Endodermal cell (in vitro differentiated cells): ENCODE measurements around the gene LRRC2. TPM values are rescaled to one million over a fixed set of nuclear protein-coding genes. Genes with fewer than 3 reads are reported as not detected.

Experiments
- DNase-seq: peaks from one replicate; pipeline ENCODE4 v3.0.0-alpha.2; 2017
- H3K27ac ChIP-seq: 2 replicates; pipeline ENCODE4 v1.5.1; 2013; ENCODE audit warnings: mild to moderate bottlenecking, low read depth, low read length, moderate library complexity
- H3K27me3 ChIP-seq: 2 replicates; pipeline ENCODE4 v1.6.1; 2013; ENCODE audit warnings: mild to moderate bottlenecking, low read length, moderate library complexity; ENCODE audit not compliant: insufficient read depth, control insufficient read depth, poor library complexity, severe bottlenecking
- H3K36me3 ChIP-seq: 2 replicates; pipeline ENCODE4 v1.7.0; 2013; ENCODE audit warnings: mild to moderate bottlenecking, low read length, moderate library complexity; ENCODE audit not compliant: control insufficient read depth, insufficient read depth
- H3K4me1 ChIP-seq: one replicate; pipeline ENCODE4 v1.7.0; 2013; ENCODE audit warnings: low read length; ENCODE audit not compliant: control insufficient read depth, insufficient read depth
- H3K4me3 ChIP-seq: 2 replicates; pipeline ENCODE4 v1.5.1; 2013; ENCODE audit warnings: mild to moderate bottlenecking, low read length, moderate library complexity
- H3K9ac ChIP-seq: 2 replicates; pipeline ENCODE4 v1.6.1; 2013; ENCODE audit warnings: mild to moderate bottlenecking, low read length, moderate library complexity; ENCODE audit not compliant: poor library complexity, severe bottlenecking; ENCODE audit errors: extremely low read depth
- H3K9me3 ChIP-seq: 2 replicates; pipeline ENCODE4 v1.6.1; 2013; ENCODE audit warnings: mild to moderate bottlenecking, low read length, moderate library complexity; ENCODE audit not compliant: control insufficient read depth
- H3K27ac Mint-ChIP-seq: 2 replicates; pipeline ENCODE4 v1.8.0; 2020; ENCODE audit warnings: mixed read lengths
- H3K27me3 Mint-ChIP-seq: 2 replicates; pipeline ENCODE4 v1.8.0; 2021; ENCODE audit warnings: mild to moderate bottlenecking, mixed read lengths; ENCODE audit not compliant: insufficient read depth
- H3K36me3 Mint-ChIP-seq: 2 replicates; pipeline ENCODE4 v1.8.0; 2020; ENCODE audit warnings: low read depth, mixed read lengths
- H3K4me1 Mint-ChIP-seq: 2 replicates; pipeline ENCODE4 v1.8.0; 2020; ENCODE audit warnings: mixed read lengths
- H3K4me3 Mint-ChIP-seq: 2 replicates; pipeline ENCODE4 v1.8.0; 2020; ENCODE audit warnings: mild to moderate bottlenecking, moderate library complexity, mixed read lengths
- H3K9me3 Mint-ChIP-seq: 2 replicates; pipeline ENCODE4 v1.8.0; 2020; ENCODE audit warnings: mild to moderate bottlenecking, mixed read lengths
- WGBS, 2 experiments: methylation state at CpG; one replicate each; pipeline versions ENCODE4 v1.1.5 to v1.1.7; 2013; ENCODE audit warnings: missing lambda C conversion rate in 2 of 2, mixed read lengths in 1 of 2; ENCODE audit not compliant: insufficient coverage in 1 of 2, insufficient read length in 1 of 2; 5-methylcytosine and 5-hydroxymethylcytosine counted together
- total RNA-seq, 2 donors: library from RNA; stranded (reverse); fragmentation: NEBNext Ultra II Directional in 1 of 2; extraction: Animal tissue kit (Norgen Biotek cat#: 25700) in 1 of 2; gene quantifications; 2 replicates in 1 of 2; 3 replicates in 1 of 2; pipeline ENCODE4 v1.2.1, GENCODE V29; 2021
- TF ChIP-seq, protein P1 (sequence below): fragments of 200-600 bp; sonication (generic); conservative IDR thresholded peaks from 2 replicates; pipeline ENCODE4 v1.5.0; 2021; ENCODE audit warnings: antibody characterized with exemption, mild to moderate bottlenecking

The LRRC2 gene
- total RNA-seq, 2 donors from 2014 or later: 8.9 to 10.2 TPM

GRCh38 chr3:46506526-46506925, 59.6 kb downstream of the LRRC2 start:
- H3K27ac Mint-ChIP-seq: no peak overlapping the region
- WGBS, 2 experiments: 86 to 92% methylated on average over 3 of the region's 3 CpGs
- no peaks in the 10 kb centered on the region for H3K9me3 Mint-ChIP-seq
- H3K4me3 ChIP-seq: no peak overlapping the region
- DNase-seq: no peak
- peaks cover 4% of the 10 kb centered on the region for H3K27me3 Mint-ChIP-seq
- no peak overlapping the region for H3K27ac ChIP-seq
- peaks cover 5% of the 10 kb centered on the region for H3K36me3 Mint-ChIP-seq
- peaks cover 12% of the 10 kb centered on the region for H3K4me1 Mint-ChIP-seq
- H3K36me3 ChIP-seq: no peaks in the 10 kb centered on the region
- H3K9ac ChIP-seq: no peak overlapping the region
- TF ChIP-seq, protein P1, sequence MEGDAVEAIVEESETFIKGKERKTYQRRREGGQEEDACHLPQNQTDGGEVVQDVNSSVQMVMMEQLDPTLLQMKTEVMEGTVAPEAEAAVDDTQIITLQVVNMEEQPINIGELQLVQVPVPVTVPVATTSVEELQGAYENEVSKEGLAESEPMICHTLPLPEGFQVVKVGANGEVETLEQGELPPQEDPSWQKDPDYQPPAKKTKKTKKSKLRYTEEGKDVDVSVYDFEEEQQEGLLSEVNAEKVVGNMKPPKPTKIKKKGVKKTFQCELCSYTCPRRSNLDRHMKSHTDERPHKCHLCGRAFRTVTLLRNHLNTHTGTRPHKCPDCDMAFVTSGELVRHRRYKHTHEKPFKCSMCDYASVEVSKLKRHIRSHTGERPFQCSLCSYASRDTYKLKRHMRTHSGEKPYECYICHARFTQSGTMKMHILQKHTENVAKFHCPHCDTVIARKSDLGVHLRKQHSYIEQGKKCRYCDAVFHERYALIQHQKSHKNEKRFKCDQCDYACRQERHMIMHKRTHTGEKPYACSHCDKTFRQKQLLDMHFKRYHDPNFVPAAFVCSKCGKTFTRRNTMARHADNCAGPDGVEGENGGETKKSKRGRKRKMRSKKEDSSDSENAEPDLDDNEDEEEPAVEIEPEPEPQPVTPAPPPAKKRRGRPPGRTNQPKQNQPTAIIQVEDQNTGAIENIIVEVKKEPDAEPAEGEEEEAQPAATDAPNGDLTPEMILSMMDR: no peak
- H3K4me1 ChIP-seq: no peaks in the 10 kb centered on the region
- no peaks in the 10 kb centered on the region for H3K9me3 ChIP-seq
- no peak overlapping the region for H3K4me3 Mint-ChIP-seq
- no peaks in the 10 kb centered on the region for H3K27me3 ChIP-seq

GRCh38 chr3:46505953-46506352, 60.1 kb downstream of the LRRC2 start:
- Histone ChIP-seq H3K9me3 (no peaks in the 10 kb centered on the region), H3K36me3 (no peaks in the 10 kb centered on the region), H3K4me3 (no peak overlapping the region), H3K4me1 (no peaks in the 10 kb centered on the region), H3K27me3 (no peaks in the 10 kb centered on the region), H3K27ac (no peak overlapping the region), H3K9ac (no peak overlapping the region)
- peaks cover 5% of the 10 kb centered on the region for H3K36me3 Mint-ChIP-seq
- WGBS, 2 experiments: 85 to 87% methylated on average over 9 to 10 of the region's 10 CpGs
- H3K4me1 Mint-ChIP-seq: peaks cover 13% of the 10 kb centered on the region
- H3K4me3 Mint-ChIP-seq: no peak overlapping the region
- no peaks in the 10 kb centered on the region for H3K9me3 Mint-ChIP-seq
- TF ChIP-seq, protein P1: no peak
- no peak overlapping the region for H3K27ac Mint-ChIP-seq
- DNase-seq: no peak
- H3K27me3 Mint-ChIP-seq: peaks cover 4% of the 10 kb centered on the region

DNA sequence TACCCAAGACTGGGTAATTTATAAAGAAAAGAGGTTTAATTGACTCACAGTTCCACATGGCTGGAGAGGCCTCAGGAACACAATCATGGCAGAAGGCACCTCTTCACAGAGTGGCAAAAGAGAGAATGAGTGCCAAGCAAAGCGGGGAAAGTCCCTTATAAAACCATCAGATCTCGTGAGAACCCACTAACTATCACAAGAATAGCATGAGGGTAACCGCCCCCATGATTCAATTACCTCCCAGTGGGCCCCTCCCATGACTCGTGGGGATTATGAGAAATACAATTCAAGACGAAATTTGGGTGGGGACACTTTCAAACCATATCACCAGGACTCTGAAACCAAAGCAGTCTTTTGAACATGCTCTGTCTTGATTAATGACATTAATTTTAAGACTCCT, 61.3 kb downstream of the LRRC2 start:
- Histone ChIP-seq H3K27me3 (no peaks in the 10 kb centered on the region), H3K36me3 (no peaks in the 10 kb centered on the region), H3K9me3 (no peaks in the 10 kb centered on the region), H3K4me1 (no peaks in the 10 kb centered on the region), H3K27ac (no peak overlapping the region), H3K4me3 (no peak overlapping the region), H3K9ac (no peak overlapping the region)
- no peaks in the 10 kb centered on the region for H3K9me3 Mint-ChIP-seq
- no peak for DNase-seq
- WGBS, 2 experiments: 89 to 93% methylated on average over 5 of the region's 5 CpGs
- no peak overlapping the region for H3K4me3 Mint-ChIP-seq
- TF ChIP-seq, protein P1: no peak
- H3K27me3 Mint-ChIP-seq: peaks cover 4% of the 10 kb centered on the region
- peaks cover 5% of the 10 kb centered on the region for H3K36me3 Mint-ChIP-seq
- no peak overlapping the region for H3K27ac Mint-ChIP-seq
- H3K4me1 Mint-ChIP-seq: peaks cover 13% of the 10 kb centered on the region
